ENCODE results near the gene HSD17B1. TPM values are rescaled to one million over a fixed set of nuclear protein-coding genes. Genes with fewer than 3 reads are reported as not detected.

Gene HSD17B1
- total RNA-seq, 1 experiment from 2014 or later: 1.3 TPM

GRCh38 chr17:42562388-42563142 lies 9.8 kb downstream of the HSD17B1 start:
- Histone ChIP-seq H3F3A (ENCODE audit: insufficient read depth, low read depth) (peaks cover 64% of the 10 kb centered on the region), H3K9me3 (ENCODE audit: insufficient read depth, low read depth) (no peaks in the 10 kb centered on the region), H4K20me1 (ENCODE audit: insufficient read depth) (no peaks in the 10 kb centered on the region), H3K9me2 (ENCODE audit: insufficient read depth) (no peaks in the 10 kb centered on the region), H3K27ac (peak overlapping the region; percentile 81), H3K4me1 (replicated peaks; ENCODE audit: insufficient read depth) (peaks cover 28% of the 10 kb centered on the region), H2AFZ (peak overlapping the region; percentile 90), H3K36me3 (ENCODE audit: low read depth) (peaks cover 15% of the 10 kb centered on the region), H3K79me2 (ENCODE audit: low read depth) (peaks cover 44% of the 10 kb centered on the region), H3K27me3 (ENCODE audit: insufficient read depth, low read depth) (no peaks in the 10 kb centered on the region), H3K4me3 (peak overlapping the region; percentile 81), H3K4me2 (peak overlapping the region; percentile 99)
- intact Hi-C loops (cut with micrococcal nuclease; ENCODE audit: unreplicated experiment): loop anchor here (2.0 kb wide), 1 partner anchor 26 kb away; the partner anchor contains the start of gene NAGLU
- DNase-seq: no peak
- ChIA-PET CTCF (no interaction called here), POLR2A (ENCODE audit: unreplicated experiment) (no interaction called here)
- TSS peak; percentile 56 for BruUV-seq (replicated peaks)
- TF ChIP-seq EZH2 (IDR thresholded peaks at IDR 0.05; ENCODE audit: low read depth) (no peak), CTCF (conservative IDR thresholded peaks at IDR 0.05) (no peak)

- ChIA-PET CTCF (interaction anchor here (0.7 kb wide), 1 partner anchor 8 kb away, joined by 3 read pairs; no protein-coding TSS in a partner anchor), POLR2A (ENCODE audit: unreplicated experiment) (no interaction called here)
- Histone ChIP-seq H3K79me2 (ENCODE audit: low read depth) (peaks cover 50% of the 10 kb centered on the region), H3K27me3 (ENCODE audit: insufficient read depth, low read depth) (no peaks in the 10 kb centered on the region), H4K20me1 (ENCODE audit: insufficient read depth) (no peaks in the 10 kb centered on the region), H3K9me3 (ENCODE audit: insufficient read depth, low read depth) (no peaks in the 10 kb centered on the region), H3K4me3 (peak overlapping the region; percentile 81), H3K27ac (peak overlapping the region; percentile 81), H2AFZ (no peak overlapping the region), H3K4me1 (replicated peaks; ENCODE audit: insufficient read depth) (peaks cover 32% of the 10 kb centered on the region), H3F3A (ENCODE audit: insufficient read depth, low read depth) (peaks cover 64% of the 10 kb centered on the region), H3K9me2 (ENCODE audit: insufficient read depth) (no peaks in the 10 kb centered on the region), H3K4me2 (peak overlapping the region; percentile 99), H3K36me3 (ENCODE audit: low read depth) (peaks cover 15% of the 10 kb centered on the region)
- no TSS peak for BruUV-seq (replicated peaks)
- TF ChIP-seq EZH2 (IDR thresholded peaks at IDR 0.05; ENCODE audit: low read depth) (no peak), CTCF (conservative IDR thresholded peaks at IDR 0.05) (no peak)
- intact Hi-C loops (cut with micrococcal nuclease; ENCODE audit: unreplicated experiment): loop anchor here (2.0 kb wide), 1 partner anchor 26 kb away; the partner anchor contains the start of gene NAGLU
- no peak for DNase-seq
These were observed 10.4 kb downstream of the HSD17B1 start for GRCh38 chr17:42563143-42563509.

- peaks cover 15% of the 10 kb centered on the region for H3K36me3 ChIP-seq (ENCODE audit: low read depth)
- H3K9me2 ChIP-seq (ENCODE audit: insufficient read depth): no peaks in the 10 kb centered on the region
- peaks cover 54% of the 10 kb centered on the region for H3K79me2 ChIP-seq (ENCODE audit: low read depth)
- no peak for TF ChIP-seq EZH2 (IDR thresholded peaks at IDR 0.05; ENCODE audit: low read depth)
- TF ChIP-seq CTCF (conservative IDR thresholded peaks at IDR 0.05): no peak
- CTCF ChIA-PET: interaction anchor here (0.7 kb wide), 1 partner anchor 9 kb away, joined by 3 read pairs; no protein-coding TSS in a partner anchor
- no peak overlapping the region for H2AFZ ChIP-seq
- H3K27ac ChIP-seq: peak overlapping the region; percentile 81
- no peaks in the 10 kb centered on the region for H3K27me3 ChIP-seq (ENCODE audit: insufficient read depth, low read depth)
- H3K4me3 ChIP-seq: peak overlapping the region; percentile 81
- peaks cover 64% of the 10 kb centered on the region for H3F3A ChIP-seq (ENCODE audit: insufficient read depth, low read depth)
- DNase-seq: peak; percentile 72 to 92
- peak overlapping the region; percentile 99 for H3K4me2 ChIP-seq
- H4K20me1 ChIP-seq (ENCODE audit: insufficient read depth): no peaks in the 10 kb centered on the region
- BruUV-seq (replicated peaks): no TSS peak
- intact Hi-C loops (cut with micrococcal nuclease; ENCODE audit: unreplicated experiment): loop anchor here (2.0 kb wide), 1 partner anchor 27 kb away; the partner anchor contains the start of gene NAGLU
- H3K4me1 ChIP-seq (replicated peaks; ENCODE audit: insufficient read depth): peaks cover 32% of the 10 kb centered on the region
- no peaks in the 10 kb centered on the region for H3K9me3 ChIP-seq (ENCODE audit: insufficient read depth, low read depth)
- POLR2A ChIA-PET (ENCODE audit: unreplicated experiment): no interaction called here
These were observed 10.8 kb downstream of the HSD17B1 start for GRCh38 chr17:42563543-42563942.
